GM21825 (cell line): ENCODE data around the gene LRRTM3.

Experiments
- ATAC-seq: cut with Tn5 transposase; IDR thresholded peaks from one replicate; pipeline ENCODE4 v1.9.1; 2021; ENCODE audit warnings: mild to moderate bottlenecking, moderate library complexity; ENCODE audit not compliant: unreplicated experiment

LRRTM3 gene

GRCh38 chr10:67015225-67015624 is 89.4 kb downstream of the LRRTM3 start:
- ATAC-seq: no peak

- ATAC-seq: no peak
These were observed 91.4 kb downstream of the LRRTM3 start for GRCh38 chr10:67017218-67017617.

- ATAC-seq: no peak
These were observed 96.3 kb downstream of the LRRTM3 start for GRCh38 chr10:67022099-67022498.

GRCh38 chr10:67033878-67034277 is 108.0 kb downstream of the LRRTM3 start:
- no peak for ATAC-seq

- ATAC-seq: no peak
These were observed 111.0 kb downstream of the LRRTM3 start for GRCh38 chr10:67036808-67037207.

GRCh38 chr10:67043041-67043440 is 117.2 kb downstream of the LRRTM3 start:
- no peak for ATAC-seq

GRCh38 chr10:67045404-67045803 is 119.6 kb downstream of the LRRTM3 start:
- no peak for ATAC-seq

GRCh38 chr10:67046507-67046906 is 120.7 kb downstream of the LRRTM3 start:
- ATAC-seq: no peak

- no peak for ATAC-seq
These were observed 124.2 kb downstream of the LRRTM3 start for GRCh38 chr10:67049988-67050387.

GRCh38 chr10:67050415-67050814 is 124.6 kb downstream of the LRRTM3 start:
- ATAC-seq: no peak

- no peak for ATAC-seq
These were observed 146.8 kb downstream of the LRRTM3 start for GRCh38 chr10:67072654-67073053.

- ATAC-seq: no peak
These were observed 149.7 kb downstream of the LRRTM3 start for GRCh38 chr10:67075491-67075971.

GRCh38 chr10:67076144-67076543 is 150.3 kb downstream of the LRRTM3 start:
- no peak for ATAC-seq

GRCh38 chr10:67077376-67077775 is 151.5 kb downstream of the LRRTM3 start:
- ATAC-seq: no peak

GRCh38 chr10:67079126-67079525 is 153.3 kb downstream of the LRRTM3 start:
- no peak for ATAC-seq

- no peak for ATAC-seq
These were observed 160.7 kb downstream of the LRRTM3 start for GRCh38 chr10:67086327-67087134.

- ATAC-seq: no peak
These were observed 161.2 kb downstream of the LRRTM3 start for GRCh38 chr10:67087135-67087425.

GRCh38 chr10:67088036-67088435 is 162.2 kb downstream of the LRRTM3 start:
- ATAC-seq: no peak

- no peak for ATAC-seq
These were observed 169.7 kb downstream of the LRRTM3 start for GRCh38 chr10:67095531-67095930.

GRCh38 chr10:67098461-67098860 is 172.6 kb downstream of the LRRTM3 start:
- no peak for ATAC-seq

- no peak for ATAC-seq
These were observed 175.1 kb downstream of the LRRTM3 start for GRCh38 chr10:67100951-67101350.

GRCh38 chr10:67107670-67108069 is 181.8 kb downstream of the LRRTM3 start:
- no peak for ATAC-seq

- no peak for ATAC-seq
These were observed 184.4 kb downstream of the LRRTM3 start for GRCh38 chr10:67110286-67110685.
